CD4-positive, alpha-beta T cell (primary cell): ENCODE results near the gene AMACR. TPM values are rescaled to one million over a fixed set of nuclear protein-coding genes. Genes with fewer than 3 reads are reported as not detected.
"Not testable (repeated sequence)": the region's sequence is repeated elsewhere in the genome, so short reads cannot be mapped to it uniquely, and the experiment has no call there.

Experiments used
- ATAC-seq: fragments of 200-7000 bp; cut with Tn5 transposase; one replicate; pipeline ENCODE4 v1.10.0; 2022; ENCODE audit warnings: mild to moderate bottlenecking; ENCODE audit not compliant: poor library complexity
- CTCF ChIA-PET: fragments of 350-600 bp; sonication (Branson Sonifier 250); formaldehyde crosslinking; loops from one replicate; lab custom pipeline; 2021; ENCODE audit warnings: antibody characterized with exemption, inconsistent platforms; lab: Charles Lee
- POLR2A ChIA-PET: fragments of 350-600 bp; sonication (Branson Sonifier 250); formaldehyde crosslinking; loops from one replicate; lab custom pipeline; 2021; ENCODE audit warnings: antibody characterized with exemption, inconsistent platforms; lab: Charles Lee
- DNase-seq, 14 experiments: peaks; one replicate each; pipeline ENCODE4 v3.0.0-alpha.2; 2013 to 2020; ENCODE audit warnings: mixed read lengths in 2 of 14
- H3K27ac ChIP-seq, 2 donors: one replicate each; pipeline versions ENCODE4 v1.5.1 to v1.7.0; 2013; ENCODE audit warnings: low read length in 2 of 2, low read depth in 1 of 2, mild to moderate bottlenecking in 1 of 2
- H3K27me3 ChIP-seq, 2 experiments: 1 replicate in 1 of 2; 2 replicates in 1 of 2; pipeline versions ENCODE4 v1.6.1 to v1.7.0; 2013; ENCODE audit warnings: low read length in 2 of 2, control low read depth in 1 of 2, mild to moderate bottlenecking in 1 of 2, moderate library complexity in 1 of 2; ENCODE audit not compliant: insufficient read depth in 2 of 2, control insufficient read depth in 1 of 2
- H3K36me3 ChIP-seq: one replicate; pipeline ENCODE4 v1.6.1; 2013; ENCODE audit warnings: low read length, control low read depth; ENCODE audit not compliant: insufficient read depth
- H3K4me1 ChIP-seq: one replicate; pipeline ENCODE4 v1.6.1; 2013; ENCODE audit warnings: low read length, control low read depth; ENCODE audit not compliant: insufficient read depth
- H3K4me3 ChIP-seq: one replicate; pipeline ENCODE4 v1.5.1; 2013; ENCODE audit warnings: mild to moderate bottlenecking, low read length, moderate library complexity
- H3K9me3 ChIP-seq, 2 experiments: 1 replicate in 1 of 2; 2 replicates in 1 of 2; pipeline versions ENCODE4 v1.6.1 to v1.7.0; 2013; ENCODE audit warnings: low read length in 2 of 2, mild to moderate bottlenecking in 2 of 2, control low read depth in 1 of 2, moderate library complexity in 1 of 2; ENCODE audit not compliant: control insufficient read depth in 1 of 2, insufficient read depth in 1 of 2
- H3K27ac Mint-ChIP-seq: one replicate; pipeline ENCODE4 v1.8.0; 2020; ENCODE audit warnings: mixed read lengths
- H3K27me3 Mint-ChIP-seq: one replicate; pipeline ENCODE4 v1.8.0; 2021; ENCODE audit warnings: mixed read lengths
- H3K36me3 Mint-ChIP-seq: one replicate; pipeline ENCODE4 v1.8.0; 2021; ENCODE audit warnings: low read depth, mixed read lengths
- H3K4me1 Mint-ChIP-seq: one replicate; pipeline ENCODE4 v1.8.0; 2021; ENCODE audit warnings: low read depth, mixed read lengths
- H3K4me3 Mint-ChIP-seq: one replicate; pipeline ENCODE4 v1.8.0; 2020; ENCODE audit warnings: mild to moderate bottlenecking, mixed read lengths
- H3K9me3 Mint-ChIP-seq: one replicate; pipeline ENCODE4 v1.8.0; 2020; ENCODE audit warnings: mixed read lengths
- CTCF ChIP-seq: fragments of 200-600 bp; IDR thresholded peaks from one replicate; pipeline ENCODE4 v1.8.0; 2022; ENCODE audit warnings: antibody characterized with exemption, mild to moderate bottlenecking
- intact Hi-C, 2 experiments: fragments of 100-400 bp; cut with DNase I in 1 of 2; cut with micrococcal nuclease in 1 of 2; formaldehyde crosslinking; loops; one replicate each; pipeline versions ENCODE4 v1.15.1 to v1.9.0; 2023 to 2025; cut with DNase I, micrococcal nuclease
- total RNA-seq, 174 experiments: library from RNA in 2 of 174; stranded (reverse) in 2 of 174; gene quantifications; one replicate each; pipeline ENCODE4 v1.2.3 and lab custom pipeline; 2021 to 2026

The AMACR gene
- total RNA-seq, 2 experiments from 2014 or later = 1.3 to 1.4 TPM

GRCh38 chr5:34012791-34013190 lies 4.9 kb upstream of the AMACR start:
- no peaks in the 10 kb centered on the region for H3K9me3 ChIP-seq
- Mint-ChIP-seq H3K36me3 (peaks cover 9% of the 10 kb centered on the region), H3K4me3 (no peak overlapping the region), H3K9me3 (no peaks in the 10 kb centered on the region), H3K4me1 (peaks cover 17% of the 10 kb centered on the region), H3K27ac (no peak overlapping the region), H3K27me3 (no peaks in the 10 kb centered on the region)
- H3K36me3 ChIP-seq = no peaks in the 10 kb centered on the region
- H3K4me3 ChIP-seq = no peak overlapping the region
- H3K27ac ChIP-seq = no peak overlapping the region
- CTCF ChIA-PET = interaction anchor here (0.6 kb wide), 1 partner anchor 880 kb away, joined by 4 read pairs; no protein-coding TSS in a partner anchor
- no peak for DNase-seq
- intact Hi-C loops = no loop called here
- no peaks in the 10 kb centered on the region for H3K27me3 ChIP-seq
- no peak for TF ChIP-seq CTCF
- H3K4me1 ChIP-seq = no peaks in the 10 kb centered on the region
- POLR2A ChIA-PET = interaction anchor here (0.7 kb wide), 1 partner anchor 1865 kb away, joined by 3 read pairs; no protein-coding TSS in a partner anchor
- ATAC-seq = no peak

DNA sequence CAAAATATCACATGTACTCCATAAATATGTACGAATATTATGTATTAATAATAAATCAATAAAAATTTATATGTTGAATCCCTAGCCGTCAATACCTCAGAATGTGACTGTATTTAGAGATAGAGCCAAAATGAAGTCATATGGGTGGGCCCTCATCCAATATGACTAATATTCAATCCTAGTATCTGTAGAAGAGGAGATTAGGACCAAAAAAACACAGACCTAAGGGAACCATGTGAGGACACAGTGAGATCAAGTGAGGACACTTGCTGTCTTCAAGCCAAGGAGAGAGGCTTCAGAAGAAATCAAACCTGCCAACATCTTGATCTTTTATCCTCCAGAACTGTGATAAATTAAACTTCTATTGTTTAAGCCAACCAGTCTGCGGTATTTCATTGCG lies 3.7 kb upstream of the AMACR start:
- ChIA-PET CTCF (no interaction called here), POLR2A (no interaction called here)
- no peak overlapping the region for H3K4me3 ChIP-seq
- Mint-ChIP-seq H3K36me3 (peaks cover 9% of the 10 kb centered on the region), H3K9me3 (no peaks in the 10 kb centered on the region), H3K4me1 (peaks cover 27% of the 10 kb centered on the region), H3K4me3 (no peak overlapping the region), H3K27ac (no peak overlapping the region), H3K27me3 (no peaks in the 10 kb centered on the region)
- no peaks in the 10 kb centered on the region for H3K27me3 ChIP-seq
- H3K4me1 ChIP-seq = peaks cover 9% of the 10 kb centered on the region
- H3K27ac ChIP-seq = no peak overlapping the region
- ATAC-seq = no peak
- DNase-seq = no peak
- H3K9me3 ChIP-seq = no peaks in the 10 kb centered on the region
- no peak for TF ChIP-seq CTCF
- H3K36me3 ChIP-seq = no peaks in the 10 kb centered on the region
- intact Hi-C loops = no loop called here

GRCh38 chr5:34010146-34010545 lies 2.3 kb upstream of the AMACR start:
- CTCF ChIA-PET, ATAC-seq, H3K27ac ChIP-seq, H3K4me3 Mint-ChIP-seq, H3K9me3 Mint-ChIP-seq, H3K4me3 ChIP-seq, POLR2A ChIA-PET, H3K9me3 ChIP-seq, intact Hi-C loops, DNase-seq, H3K36me3 ChIP-seq, H3K27me3 ChIP-seq, H3K4me1 ChIP-seq, H3K27me3 Mint-ChIP-seq: not testable (repeated sequence)
- Mint-ChIP-seq H3K27ac (peak overlapping the region; percentile 95), H3K36me3 (peaks cover 13% of the 10 kb centered on the region), H3K4me1 (peaks cover 38% of the 10 kb centered on the region)

GRCh38 chr5:34009610-34010009 lies 1.8 kb upstream of the AMACR start:
- Mint-ChIP-seq H3K4me1 (peaks cover 41% of the 10 kb centered on the region), H3K27ac (peak overlapping the region; percentile 95), H3K9me3 (no peaks in the 10 kb centered on the region), H3K36me3 (peaks cover 18% of the 10 kb centered on the region), H3K27me3 (no peaks in the 10 kb centered on the region), H3K4me3 (peak overlapping the region; percentile 96)
- CTCF ChIA-PET = no interaction called here
- Histone ChIP-seq H3K36me3 (no peaks in the 10 kb centered on the region), H3K4me1 (peaks cover 9% of the 10 kb centered on the region), H3K27ac (no peak overlapping the region), H3K9me3 (no peaks in the 10 kb centered on the region), H3K4me3 (no peak overlapping the region), H3K27me3 (no peaks in the 10 kb centered on the region)
- POLR2A ChIA-PET = interaction anchor here (2.3 kb wide), 2 partner anchors 12 to 13 kb away, joined by 15 to 18 read pairs; no protein-coding TSS in a partner anchor
- intact Hi-C loops = loop anchor here (2.0 to 10.0 kb wide), 6 partner anchors 569 to 1837 kb away; partner anchors contain the start of genes BRIX1 (in 1 of the 2), GOLPH3 (in 1 of the 2), RAD1 (in 1 of the 2) and TARS1 (in 1 of the 2)
- TF ChIP-seq CTCF = no peak
- DNase-seq = no peak
- no peak for ATAC-seq
